Stimulated activated CD8-positive, alpha-beta memory T cell treated with anti-CD3 and anti-CD28 coated beads, Interleukin-12 subunit alpha, Interleukin-12 subunit beta, amount 100 ng/mL, for 1 hour (primary cell): ENCODE results near the gene DPEP1.
"Not testable (repeated sequence)": the region's sequence is repeated elsewhere in the genome, so short reads cannot be mapped to it uniquely, and the experiment has no call there.

ENCODE experiments used
- DNase-seq: peaks from one replicate; pipeline ENCODE4 v3.0.0-alpha.2; 2020; ENCODE audit warnings: low read depth

DPEP1 gene

DNA sequence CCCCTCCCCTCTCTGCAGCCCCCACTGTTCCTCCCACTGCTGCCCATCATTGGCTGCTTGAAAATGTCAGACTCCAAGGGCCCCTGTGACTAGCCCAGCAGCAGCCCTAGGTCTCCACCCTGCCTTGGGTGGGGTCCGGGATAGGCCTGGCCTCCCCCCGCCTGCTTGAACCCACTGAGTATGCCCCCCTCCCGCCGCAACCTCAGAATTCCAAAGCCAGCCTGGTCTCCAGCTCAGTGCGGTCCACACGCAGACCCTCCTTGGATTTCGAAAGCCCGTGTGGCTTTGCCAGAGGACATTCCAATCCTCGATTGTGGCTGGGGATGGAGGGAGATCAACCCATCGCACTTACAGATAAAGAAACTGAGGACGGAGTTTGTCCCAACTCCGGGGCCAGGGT, 6.4 kb downstream of the DPEP1 start:
- no peak for DNase-seq

DNA sequence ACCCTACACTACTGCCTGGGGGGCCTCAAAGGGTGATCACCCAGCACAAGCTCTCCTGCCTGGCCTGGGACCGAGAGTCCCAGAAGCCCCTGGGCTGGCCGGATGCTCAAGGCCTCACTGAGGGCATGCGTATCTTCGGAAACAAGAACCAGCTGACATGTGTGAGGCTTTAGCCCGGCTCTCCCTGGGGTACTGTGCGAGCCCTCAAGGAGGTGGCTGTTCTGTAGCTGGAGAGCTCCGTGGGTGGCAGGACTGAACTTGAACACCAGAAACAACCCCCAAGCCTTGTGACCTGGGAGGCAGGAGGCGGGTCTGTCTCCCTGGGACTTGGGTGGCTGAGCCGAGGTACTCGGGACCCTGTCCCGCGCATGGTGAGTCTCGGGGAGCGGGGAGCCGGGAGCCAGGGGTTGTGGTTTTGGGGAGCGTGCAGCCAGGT, 7.0 kb downstream of the DPEP1 start:
- no peak for DNase-seq

DNA sequence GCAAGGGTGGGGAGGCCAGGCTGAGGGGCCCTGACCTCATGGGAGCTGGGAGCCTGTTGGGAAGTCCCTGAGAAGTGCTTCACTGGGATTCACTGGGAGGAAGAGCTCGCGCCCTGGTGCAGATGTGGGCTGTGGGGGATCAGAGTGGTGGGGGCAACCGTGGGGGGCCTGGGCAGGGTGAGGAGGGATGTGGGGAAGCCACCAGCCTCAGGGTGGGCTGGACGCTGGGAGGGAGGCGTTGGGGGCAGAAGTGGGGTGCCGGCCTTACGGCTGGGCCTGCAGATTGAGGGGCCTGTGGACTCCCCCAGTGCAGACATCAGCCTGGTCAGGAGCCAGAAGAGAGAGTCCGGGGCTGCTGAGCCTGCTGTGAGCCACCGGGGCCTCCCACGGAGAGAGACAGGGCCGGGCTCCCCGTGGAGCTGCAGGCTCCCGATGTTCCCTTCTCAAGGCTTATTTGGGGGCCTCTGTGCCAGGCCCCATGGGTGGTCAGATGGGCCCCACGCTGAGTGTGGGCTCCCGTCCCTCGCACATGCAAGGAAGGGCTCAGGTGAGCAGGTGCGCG, 7.8 kb downstream of the DPEP1 start:
- no peak for DNase-seq

DNA sequence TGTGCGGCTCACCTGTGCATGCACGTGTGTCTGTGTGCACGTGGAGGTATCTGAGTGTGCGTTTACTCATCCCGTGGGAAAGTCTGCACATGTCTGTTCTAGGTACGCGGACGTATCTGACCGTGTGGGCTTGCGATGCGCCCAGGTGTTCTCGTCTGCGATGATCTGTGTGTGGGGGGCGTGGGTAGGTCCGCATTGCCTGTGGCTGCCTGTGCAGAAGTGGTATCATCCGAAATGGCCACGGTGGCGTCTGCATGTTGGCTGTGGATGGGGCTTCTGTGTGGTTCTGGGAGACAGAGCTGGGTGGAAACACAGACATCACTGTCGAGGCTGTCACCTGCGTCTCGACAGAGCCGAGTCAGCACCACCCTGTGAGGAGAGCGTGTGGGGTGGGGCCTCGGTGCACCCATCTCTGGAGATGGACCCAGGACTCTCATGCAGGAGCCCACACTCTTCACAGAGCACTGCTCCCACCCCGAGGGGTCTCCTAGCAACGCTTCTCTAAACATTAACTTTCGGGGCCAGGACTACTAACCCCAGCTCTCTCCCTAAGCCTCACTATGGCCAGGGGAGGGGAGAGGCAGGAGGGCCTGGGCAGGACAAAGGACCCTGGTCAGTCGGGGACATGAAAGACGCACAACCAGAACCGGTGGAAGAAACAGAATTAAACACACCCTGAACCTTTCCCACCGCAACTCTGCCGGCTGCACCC, 8.4 kb downstream of the DPEP1 start:
- no peak for DNase-seq

DNA sequence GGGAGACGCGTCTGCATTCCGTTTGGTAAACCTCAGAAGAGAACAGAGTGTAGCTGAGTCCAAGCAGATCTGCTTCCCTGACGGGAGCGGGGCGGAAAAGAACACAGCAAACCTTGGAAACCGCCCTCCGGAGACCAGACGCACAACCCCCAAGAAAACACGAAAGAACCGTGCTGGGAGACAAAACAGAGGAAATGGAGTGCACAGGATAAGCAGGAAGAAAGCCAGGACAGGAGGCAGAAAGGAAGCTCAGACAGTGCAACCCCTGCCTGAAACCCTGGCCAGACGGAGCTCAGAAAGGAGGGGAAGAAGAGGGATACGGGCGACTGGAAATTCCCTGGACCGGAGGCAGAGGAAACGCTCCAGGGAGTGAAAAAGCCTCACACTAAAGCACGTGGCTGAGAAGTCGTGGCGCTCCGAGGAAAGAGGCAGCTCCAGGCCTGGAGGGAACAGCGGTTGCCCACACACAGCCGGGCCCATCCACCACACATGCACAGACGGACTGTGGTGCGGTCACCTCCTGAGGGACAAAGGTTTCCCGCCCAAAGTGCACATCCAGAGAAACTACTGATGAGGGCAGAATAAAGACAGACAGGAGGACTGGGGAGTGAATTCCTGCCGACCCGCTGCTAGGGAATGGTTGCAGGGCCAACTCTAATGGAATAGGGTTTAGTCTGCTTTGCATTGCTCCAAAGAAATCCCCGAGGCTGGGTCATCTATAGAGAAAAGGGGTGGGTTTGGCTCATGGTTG, 10.2 kb downstream of the DPEP1 start:
- no peak for DNase-seq

DNA sequence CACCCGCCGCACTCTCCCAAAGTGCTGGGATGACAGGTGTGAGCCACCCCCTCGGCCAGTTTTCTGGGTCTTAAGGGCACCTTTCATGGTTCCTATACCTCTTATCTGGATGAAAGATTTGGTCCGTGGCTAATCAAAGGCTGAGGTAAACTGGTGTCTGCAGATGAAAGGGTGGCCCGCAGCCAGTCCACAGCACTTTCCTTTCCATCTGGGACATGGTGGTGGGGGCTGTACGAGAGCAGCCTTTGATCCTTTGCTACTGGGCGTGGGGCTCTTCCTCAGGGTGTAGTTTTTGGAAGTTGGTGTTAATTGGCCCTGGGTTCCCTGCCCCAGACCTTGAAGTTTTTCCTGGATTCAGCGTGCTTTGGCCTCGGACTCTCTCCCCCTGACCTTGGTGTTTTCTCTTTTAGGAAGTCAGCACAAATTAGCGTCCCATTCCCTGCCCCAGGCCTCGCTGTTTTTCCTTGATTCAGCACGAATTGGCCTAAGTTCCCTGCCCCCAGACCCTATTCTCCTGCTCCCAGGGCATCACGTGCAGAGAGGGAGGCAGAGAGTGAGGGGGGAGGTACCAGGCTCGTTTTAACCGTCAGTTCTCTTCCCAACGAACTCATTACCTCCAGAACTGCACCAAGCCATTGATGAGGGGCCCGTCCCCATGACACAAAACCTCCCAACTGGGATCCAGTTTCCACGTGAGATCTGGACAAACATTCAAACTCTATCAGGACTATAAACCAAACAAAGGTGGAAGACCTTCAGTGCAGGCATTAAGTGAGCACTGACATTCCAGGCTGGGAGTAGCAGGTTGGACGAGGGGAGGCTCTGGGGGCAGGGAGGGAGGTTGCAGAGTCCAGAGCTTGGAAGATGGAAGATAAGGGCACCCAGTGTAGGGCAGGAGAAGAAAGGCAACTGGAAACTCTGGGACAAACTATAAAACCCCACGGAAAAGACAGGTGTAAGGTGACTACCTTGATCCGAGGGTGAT, 11.6 kb downstream of the DPEP1 start:
- no peak for DNase-seq

DNA sequence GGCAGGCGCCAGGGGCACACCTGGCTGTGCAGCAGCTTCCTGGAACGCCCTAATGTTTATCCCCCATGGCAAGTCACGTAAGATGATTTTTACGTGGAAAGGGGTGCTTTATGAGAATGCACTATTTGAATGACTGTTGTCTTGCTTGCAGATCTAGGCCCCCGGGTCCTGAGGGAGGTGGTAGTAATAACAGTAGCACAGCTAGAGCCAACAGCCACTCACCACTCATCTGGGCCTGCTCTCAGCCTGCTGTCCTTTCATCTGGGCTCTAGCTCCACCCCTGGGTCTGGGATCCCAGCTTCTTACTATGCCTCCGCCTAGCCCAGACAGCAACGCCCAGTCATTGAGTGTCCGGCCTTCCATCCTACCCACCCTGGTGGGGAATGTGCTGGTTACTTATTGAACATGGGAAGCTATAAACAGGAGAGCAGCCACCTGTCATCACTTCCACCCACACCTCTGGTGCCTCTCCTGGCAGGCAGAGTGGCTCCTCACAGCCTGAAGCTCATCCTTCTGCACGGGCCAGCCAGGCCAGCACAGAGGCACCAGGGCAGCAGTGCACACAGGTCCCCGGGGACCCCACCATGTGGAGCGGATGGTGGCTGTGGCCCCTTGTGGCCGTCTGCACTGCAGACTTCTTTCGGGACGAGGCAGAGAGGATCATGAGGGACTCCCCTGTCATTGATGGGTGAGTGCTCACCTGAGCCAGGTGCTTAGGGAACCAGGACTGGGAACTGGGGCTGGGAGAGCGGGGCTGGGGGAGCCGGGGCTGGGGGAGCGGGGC, 16.6 kb downstream of the DPEP1 start:
- no peak for DNase-seq

DNA sequence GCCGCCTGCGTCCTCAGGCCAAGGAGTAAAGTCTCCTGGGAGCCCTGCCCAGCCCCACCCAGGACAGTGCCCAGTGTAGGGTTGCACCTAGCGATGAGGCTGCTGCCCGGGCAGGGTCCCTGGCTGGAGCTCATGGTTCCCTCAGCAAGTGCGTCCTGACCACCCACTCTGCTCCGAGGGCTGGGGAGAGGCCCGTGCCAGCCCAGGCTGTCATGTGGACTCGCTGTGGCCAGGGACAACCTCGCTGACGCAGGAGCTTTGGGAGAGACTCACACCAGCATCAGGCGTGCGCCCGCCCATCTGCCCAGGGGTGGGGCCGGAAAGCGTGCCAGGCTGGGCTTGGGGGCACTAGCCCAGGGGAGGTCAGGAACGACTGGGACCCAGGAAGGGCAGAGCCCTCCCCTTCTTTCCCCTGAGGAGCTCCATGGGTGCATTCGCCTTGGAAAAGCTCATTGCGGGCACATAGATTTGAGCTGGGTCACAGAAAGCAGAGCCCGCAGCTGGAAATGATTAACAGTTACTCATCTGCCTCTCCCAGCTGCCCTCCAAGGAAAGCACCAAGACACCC, 19.7 kb downstream of the DPEP1 start:
- DNase-seq = no peak

DNA sequence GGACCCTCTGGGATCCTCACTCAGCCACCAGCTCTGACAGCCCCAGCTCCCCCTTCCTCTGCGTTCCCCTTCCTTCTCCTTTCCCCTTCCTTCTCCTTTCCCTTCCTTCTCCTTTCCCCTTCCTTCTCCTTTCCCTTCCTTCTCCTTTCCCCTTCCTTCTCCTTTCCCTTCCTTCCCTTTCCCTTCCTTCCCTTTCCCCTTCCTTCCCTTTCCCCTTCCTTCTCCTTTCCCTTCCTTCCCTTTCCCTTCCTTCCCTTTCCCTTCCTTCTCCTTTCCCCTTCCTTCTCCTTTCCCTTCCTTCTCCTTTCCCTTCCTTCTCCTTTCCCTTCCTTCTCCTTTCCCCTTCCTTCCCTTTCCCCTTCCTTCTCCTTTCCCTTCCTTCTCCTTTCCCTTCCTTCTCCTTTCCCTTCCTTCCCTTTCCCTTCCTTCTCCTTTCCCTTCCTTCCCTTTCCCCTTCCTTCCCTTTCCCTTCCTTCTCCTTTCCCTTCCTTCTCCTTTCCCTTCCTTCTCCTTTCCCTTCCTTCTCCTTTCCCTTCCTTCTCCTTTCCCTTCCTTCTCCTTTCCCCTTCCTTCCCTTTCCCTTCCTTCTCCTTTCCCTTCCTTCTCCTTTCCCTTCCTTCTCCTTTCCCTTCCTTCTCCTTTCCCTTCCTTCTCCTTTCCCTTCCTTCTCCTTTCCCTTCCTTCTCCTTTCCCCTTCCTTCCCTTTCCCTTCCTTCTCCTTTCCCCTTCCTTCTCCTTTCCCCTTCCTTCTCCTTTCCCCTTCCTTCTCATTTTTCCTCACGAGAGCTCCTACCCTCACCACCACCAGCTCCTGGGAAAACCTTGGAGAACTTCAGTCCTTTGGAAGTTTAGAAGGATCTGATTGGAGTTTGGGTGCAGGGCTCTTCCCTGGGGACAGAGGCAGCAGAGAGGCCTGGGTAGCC, 21.3 kb downstream of the DPEP1 start:
- DNase-seq = not testable (repeated sequence)

DNA sequence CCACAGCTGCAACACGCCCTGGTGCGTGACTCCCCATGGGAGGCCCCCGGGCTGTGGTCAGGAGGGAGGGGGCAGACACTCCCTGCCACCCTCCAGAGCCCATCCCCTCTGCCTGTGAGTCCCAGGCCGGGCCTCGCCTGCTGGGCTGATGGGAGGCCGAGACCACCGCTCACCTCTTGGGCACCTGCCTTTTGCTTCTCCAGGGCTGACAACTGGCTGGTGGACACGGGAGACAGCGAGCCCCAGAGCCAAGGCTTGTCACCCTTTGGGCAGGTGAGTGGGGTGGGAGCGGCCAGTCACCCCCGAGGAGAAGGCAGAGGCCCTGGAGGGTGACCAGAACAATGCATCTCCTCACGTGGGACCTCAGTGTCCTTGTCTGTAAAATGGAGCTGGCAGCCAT, 23.2 kb downstream of the DPEP1 start:
- no peak for DNase-seq

DNA sequence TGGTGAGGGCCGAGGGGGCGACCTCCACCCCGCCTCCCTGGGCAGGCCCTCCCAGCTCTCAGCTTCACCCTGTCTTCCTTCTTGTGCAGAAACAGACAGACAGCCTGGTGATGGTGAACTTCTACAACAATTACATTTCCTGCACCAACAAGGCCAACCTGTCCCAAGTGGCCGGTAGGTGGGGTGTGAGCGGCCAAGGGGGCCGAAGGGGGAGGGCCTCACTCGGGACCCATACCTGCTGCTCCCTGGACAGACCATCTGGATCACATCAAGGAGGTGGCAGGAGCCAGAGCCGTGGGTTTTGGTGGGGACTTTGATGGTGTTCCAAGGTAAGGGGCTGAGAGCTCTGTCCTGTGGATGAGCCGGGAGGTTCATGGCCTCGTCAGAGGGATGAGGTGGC, 23.9 kb downstream of the DPEP1 start:
- DNase-seq = no peak

DNA sequence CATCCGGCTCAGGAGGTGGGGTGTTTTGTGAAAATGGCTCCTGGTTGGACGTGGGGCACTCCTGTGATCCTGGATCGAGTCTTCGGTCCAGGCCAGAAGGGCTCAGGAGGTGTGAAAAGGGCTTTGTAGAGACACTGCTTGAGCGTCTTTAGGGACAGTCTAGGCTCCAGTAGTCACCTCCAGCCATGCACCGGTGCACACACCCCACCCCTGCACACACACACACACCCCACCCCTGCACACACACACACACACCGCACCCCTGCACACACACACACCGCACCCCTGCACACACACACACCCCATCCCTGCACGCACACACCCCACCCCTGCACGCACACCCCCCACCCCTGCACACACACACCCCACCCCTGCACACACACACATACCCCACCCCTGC, 25.0 kb downstream of the DPEP1 start:
- no peak for DNase-seq

DNA sequence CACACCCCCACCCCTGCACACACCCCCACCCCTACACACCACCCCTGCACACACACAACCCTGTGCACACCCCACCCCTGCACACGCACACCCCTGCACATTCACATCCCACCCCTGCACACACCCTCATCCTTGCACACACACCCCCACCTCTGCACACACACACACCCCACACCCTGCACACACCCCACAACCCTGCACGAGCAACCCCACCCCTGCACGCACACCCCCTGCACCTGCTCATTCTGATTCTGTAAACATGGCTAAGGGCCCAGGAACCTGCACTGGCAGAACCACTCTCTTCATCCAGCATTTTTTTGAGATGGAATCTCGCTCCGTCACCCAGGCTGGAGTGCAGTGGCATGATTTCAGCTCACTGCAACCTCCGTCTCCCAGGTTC, 25.9 kb downstream of the DPEP1 start:
- no peak for DNase-seq

DNA sequence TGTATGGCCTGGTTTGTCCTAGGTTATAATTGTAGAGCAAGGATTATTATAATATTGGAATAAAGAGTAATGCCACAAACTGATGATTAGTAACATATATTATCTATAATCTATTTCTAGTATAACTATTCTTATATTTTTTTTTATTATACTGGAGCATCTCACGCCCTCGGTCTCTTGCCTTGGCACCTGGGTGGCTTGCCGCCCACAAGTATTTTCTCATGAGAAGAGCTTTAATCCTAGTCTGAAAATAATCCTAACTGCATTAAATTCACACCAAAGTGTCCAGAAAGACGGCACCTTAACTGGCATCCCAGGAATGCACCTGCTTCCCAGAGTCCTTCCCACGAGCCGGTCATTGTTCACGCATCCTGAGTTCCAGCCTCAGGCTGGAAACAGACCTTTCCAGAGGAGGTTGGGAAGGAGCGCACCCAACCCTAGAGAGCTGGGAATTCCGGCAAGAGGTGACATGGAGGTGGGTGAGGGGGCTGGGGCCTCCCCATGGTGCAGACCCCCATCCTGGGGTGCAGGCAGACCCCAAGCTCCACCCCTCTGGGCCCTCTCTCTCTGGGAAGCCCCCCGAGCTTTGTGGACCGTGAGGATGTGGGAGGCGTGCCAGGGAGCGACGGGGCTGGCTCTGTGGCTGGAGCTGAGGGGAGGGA, 28.1 kb downstream of the DPEP1 start:
- DNase-seq = no peak

DNA sequence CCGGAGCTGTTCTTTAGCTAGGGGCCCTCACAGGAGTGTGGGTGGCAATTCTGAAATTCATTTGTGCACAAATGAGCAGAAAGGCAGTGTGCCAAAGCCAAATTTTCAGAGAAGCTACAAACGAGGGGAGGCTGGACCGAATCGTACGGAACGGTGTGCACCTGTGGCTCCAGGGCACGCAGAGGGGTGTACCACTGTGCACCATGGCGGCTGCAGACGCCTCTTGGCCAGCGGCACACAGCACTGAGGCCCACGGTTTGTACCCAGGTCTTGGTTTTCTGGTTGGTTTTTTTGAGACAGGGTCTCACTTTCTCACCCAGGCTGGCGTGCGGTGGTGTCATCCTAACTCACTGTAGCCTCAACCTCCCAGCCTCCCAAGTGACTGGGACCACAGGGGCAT, 29.1 kb downstream of the DPEP1 start:
- no peak for DNase-seq

DNA sequence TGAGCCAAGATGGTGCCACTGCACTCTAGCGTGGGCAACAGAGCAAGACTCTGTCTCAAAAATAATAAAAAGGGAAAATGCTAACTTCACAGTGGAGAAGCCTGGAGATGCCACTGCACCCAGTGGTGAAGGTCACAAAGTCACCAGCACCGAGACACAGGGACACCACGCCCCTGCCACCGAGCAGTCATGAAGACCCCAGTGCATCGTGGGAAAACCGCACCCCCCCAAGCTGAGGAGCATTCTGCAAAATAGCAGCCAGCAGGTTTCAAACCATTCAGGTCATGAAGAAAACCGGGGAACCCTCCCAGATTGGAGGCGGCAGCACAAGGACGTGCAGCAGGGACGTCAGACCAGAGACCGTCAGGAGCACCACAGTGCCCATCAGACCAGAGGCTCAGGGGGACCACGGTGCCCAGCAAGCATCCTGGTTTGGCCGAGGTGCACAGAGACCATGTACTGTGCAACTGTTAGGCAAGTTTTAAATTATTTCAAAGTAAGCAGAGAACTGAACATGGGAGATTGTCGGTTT, 30.4 kb downstream of the DPEP1 start:
- no peak for DNase-seq

DNA sequence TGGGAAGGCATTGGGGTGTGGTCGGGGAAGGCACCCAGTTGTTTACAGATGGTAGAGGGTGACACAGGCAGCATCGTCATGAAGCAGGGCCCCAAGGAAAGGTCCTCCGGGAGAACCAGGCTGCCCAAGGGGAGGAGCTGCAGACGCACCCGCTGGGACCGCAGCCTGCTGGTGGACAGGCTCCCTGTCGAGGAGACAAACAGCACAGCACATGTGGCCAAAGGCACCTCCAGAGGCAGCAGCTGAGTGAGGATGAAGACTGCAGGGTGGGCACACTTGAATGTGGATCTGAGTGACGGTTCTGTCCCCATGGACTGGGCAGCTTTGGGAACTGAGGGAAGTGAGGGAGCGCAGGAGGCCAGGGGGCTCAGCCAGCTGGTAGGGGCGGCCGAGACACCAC, 31.7 kb downstream of the DPEP1 start:
- no peak for DNase-seq

DNA sequence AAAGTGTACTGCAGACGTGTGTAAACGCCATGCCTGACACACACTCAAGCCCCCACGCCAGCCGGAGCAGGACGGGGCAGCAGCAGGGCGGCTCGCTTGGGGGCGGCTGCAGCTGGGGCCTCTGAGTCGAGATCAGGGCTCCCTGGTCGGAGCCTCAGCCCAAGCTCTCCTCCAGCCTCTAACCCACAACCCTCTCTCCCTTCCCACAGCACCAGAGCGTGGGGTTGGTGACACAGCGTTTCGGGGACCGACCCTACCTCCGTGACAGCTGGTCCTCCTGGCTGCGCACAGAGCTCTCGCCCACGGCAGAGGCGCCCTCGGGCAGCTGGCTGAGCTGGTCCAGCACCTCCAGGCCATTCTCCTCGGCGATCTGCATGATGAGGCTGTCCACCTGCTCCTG, 32.8 kb downstream of the DPEP1 start:
- no peak for DNase-seq

DNA sequence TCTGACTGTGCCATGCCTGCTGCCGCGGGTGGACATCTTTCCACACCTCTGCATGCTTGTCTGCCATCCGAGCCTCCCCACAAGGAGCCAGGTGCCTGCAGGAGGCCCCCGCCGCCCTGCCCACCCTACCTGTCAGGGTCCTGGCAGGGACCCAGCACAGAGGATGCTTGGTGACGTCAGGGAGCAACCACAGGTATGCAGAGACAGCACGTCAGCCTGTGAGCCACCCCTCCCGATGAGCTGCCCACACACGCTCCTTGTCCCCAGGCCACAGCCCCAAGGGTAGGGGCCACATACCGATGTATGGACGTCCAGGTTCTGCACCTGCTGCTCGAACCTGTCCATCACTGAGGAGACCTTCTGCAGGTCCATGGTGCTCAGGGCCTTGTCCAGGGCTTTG, 33.5 kb downstream of the DPEP1 start:
- DNase-seq = no peak
